Immature natural killer cell (primary cell): ENCODE results near the gene RABGGTA. TPM values are rescaled to one million over a fixed set of nuclear protein-coding genes. Genes with fewer than 3 reads are reported as not detected.

Experiments
- DNase-seq, 3 donors: peaks; one replicate each; pipeline ENCODE4 v3.0.0; 2022; ENCODE audit warnings: mixed read lengths in 1 of 3
- H3K27ac Mint-ChIP-seq, 6 donors: one replicate each; pipeline ENCODE4 v1.8.0; 2020; ENCODE audit warnings: mixed read lengths in 6 of 6, mild to moderate bottlenecking in 5 of 6, inconsistent platforms in 4 of 6, moderate library complexity in 3 of 6
- H3K27me3 Mint-ChIP-seq, 3 donors: one replicate each; pipeline ENCODE4 v1.8.0; 2020 to 2021; ENCODE audit warnings: low read depth in 3 of 3, mild to moderate bottlenecking in 3 of 3, mixed read lengths in 3 of 3, moderate library complexity in 3 of 3, inconsistent platforms in 1 of 3
- H3K36me3 Mint-ChIP-seq, 3 donors: one replicate each; pipeline ENCODE4 v1.8.0; 2020; ENCODE audit warnings: mixed read lengths in 3 of 3, inconsistent platforms in 2 of 3, mild to moderate bottlenecking in 2 of 3
- H3K4me1 Mint-ChIP-seq, 2 donors: one replicate each; pipeline ENCODE4 v1.8.0; 2020; ENCODE audit warnings: inconsistent platforms in 2 of 2, mild to moderate bottlenecking in 2 of 2, mixed read lengths in 2 of 2, moderate library complexity in 1 of 2
- H3K4me3 Mint-ChIP-seq, 5 donors: one replicate each; pipeline ENCODE4 v1.8.0; 2020; ENCODE audit warnings: mild to moderate bottlenecking in 5 of 5, mixed read lengths in 5 of 5, inconsistent platforms in 3 of 5, moderate library complexity in 3 of 5
- H3K9me3 Mint-ChIP-seq, 6 donors: one replicate each; pipeline ENCODE4 v1.8.0; 2020; ENCODE audit warnings: mild to moderate bottlenecking in 6 of 6, mixed read lengths in 6 of 6, inconsistent platforms in 4 of 6, moderate library complexity in 3 of 6
- polyA plus RNA-seq, 3 donors: library from polyadenylated mRNA; unstranded; fragments of 300-500 nt; fragmentation: Illumina TruSeq; gene quantifications; one replicate each; pipeline ENCODE4 v1.2.3, GENCODE V29; 2021

RABGGTA gene, protein sequence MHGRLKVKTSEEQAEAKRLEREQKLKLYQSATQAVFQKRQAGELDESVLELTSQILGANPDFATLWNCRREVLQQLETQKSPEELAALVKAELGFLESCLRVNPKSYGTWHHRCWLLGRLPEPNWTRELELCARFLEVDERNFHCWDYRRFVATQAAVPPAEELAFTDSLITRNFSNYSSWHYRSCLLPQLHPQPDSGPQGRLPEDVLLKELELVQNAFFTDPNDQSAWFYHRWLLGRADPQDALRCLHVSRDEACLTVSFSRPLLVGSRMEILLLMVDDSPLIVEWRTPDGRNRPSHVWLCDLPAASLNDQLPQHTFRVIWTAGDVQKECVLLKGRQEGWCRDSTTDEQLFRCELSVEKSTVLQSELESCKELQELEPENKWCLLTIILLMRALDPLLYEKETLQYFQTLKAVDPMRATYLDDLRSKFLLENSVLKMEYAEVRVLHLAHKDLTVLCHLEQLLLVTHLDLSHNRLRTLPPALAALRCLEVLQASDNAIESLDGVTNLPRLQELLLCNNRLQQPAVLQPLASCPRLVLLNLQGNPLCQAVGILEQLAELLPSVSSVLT
- polyA plus RNA-seq, result 10 to 100 TPM; 23.3 to 52.0 (median 38.6) TPM

DNA sequence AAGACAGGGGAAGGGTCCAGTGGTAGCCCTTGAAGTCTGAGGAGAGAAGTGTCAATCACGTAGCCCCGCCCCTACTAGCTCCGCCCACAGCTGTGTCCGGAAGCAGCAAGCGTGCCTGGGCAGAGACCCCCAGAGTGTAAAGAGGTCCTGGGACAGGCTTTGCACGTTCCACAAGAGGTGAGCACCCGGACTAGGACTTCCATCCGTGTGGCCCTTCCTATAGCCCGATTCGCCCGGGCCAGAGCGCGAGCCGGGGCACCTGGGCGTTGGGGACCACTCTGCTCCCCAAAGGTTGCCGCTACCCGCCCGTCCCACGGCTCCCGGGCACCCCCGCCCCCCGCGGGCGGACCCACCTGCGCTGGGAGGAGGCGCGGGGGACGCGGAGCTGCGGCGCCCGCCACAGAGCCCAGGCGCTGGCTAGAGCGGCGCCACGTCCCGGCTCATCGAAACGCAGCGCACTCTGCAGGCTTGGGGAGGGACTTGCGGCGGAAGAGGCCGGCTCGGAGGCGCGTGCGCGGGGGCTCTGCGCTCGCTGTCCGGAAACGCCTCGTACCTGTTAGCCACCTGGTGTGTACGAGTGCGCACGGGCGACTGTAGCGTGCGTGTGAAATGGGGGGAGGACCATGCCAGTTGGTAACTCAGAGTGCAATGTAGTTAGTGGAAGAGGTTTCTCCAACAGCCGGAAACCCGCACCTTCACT, at the start of gene RABGGTA:
Gene RABGGTA (minus strand): TSS at position 464 of the 700 bp plus-strand sequence. CDS start 482 bp downstream, outside the sequence.
- H3K27me3 Mint-ChIP-seq, result peaks cover 9 to 13% (median 12%) of the 10 kb centered on the region in 3 donors
- no peaks in the 10 kb centered on the region for H3K9me3 Mint-ChIP-seq
- peaks cover 32 to 34% of the 10 kb centered on the region in 2 donors for H3K4me1 Mint-ChIP-seq
- peaks cover 11 to 21% (median 12%) of the 10 kb centered on the region in 3 donors for H3K36me3 Mint-ChIP-seq
- peak within 1 kb of the TSS; percentile 77 to 94 (median 91) for H3K4me3 Mint-ChIP-seq
- peak; percentile 96 to 98 (median 97) for DNase-seq
- peak within 1 kb of the TSS; percentile 96 to 99 (median 98) for H3K27ac Mint-ChIP-seq

DNA sequence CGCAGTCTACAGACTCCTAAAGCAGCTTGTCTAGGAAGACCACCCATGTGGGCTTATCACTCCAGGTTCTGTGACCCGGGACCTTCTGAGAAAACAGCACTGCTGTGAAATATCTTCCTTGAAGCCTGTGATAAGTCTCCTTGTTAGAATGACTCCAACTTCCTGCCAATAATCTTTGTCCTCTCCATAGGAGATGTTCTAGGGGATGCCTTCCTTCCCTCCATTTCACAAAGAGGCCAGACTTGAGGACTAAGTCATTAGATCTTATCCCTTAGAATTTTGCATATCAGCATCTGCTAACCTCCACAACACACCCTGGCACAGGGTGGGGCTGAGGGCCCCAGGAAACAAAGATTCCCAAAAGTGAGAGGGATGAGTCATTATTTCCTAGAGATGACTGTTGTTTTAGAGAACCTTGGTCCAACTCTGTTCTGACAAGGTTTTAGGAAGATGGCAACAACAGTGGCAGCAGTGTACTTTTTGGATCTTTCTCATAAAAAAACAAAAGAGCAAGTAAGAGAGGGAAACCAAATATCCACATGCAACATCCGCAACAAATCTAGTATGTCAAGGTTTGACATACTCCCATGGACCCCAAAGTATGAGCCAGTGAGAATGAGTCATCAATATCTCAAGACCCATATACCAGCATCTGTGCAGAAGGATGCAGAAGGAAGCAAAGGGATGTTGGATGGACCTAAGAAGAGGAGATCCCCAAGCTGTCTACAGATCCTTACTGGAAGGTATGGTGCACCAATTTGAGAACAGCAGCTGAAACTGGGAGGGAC, 45.9 kb upstream of the RABGGTA start:
- H3K27ac Mint-ChIP-seq, result peak overlapping the region in 4 of 6 donors; percentile 7 to 56 (median 38)
- peaks cover 4 to 15% (median 9%) of the 10 kb centered on the region in 3 donors for H3K36me3 Mint-ChIP-seq
- H3K9me3 Mint-ChIP-seq, result no peaks in the 10 kb centered on the region
- H3K27me3 Mint-ChIP-seq, result peaks cover 9 to 21% (median 17%) of the 10 kb centered on the region in 3 donors
- DNase-seq, result no peak
- H3K4me3 Mint-ChIP-seq, result no peak overlapping the region
- peaks cover 44 to 49% of the 10 kb centered on the region in 2 donors for H3K4me1 Mint-ChIP-seq

DNA sequence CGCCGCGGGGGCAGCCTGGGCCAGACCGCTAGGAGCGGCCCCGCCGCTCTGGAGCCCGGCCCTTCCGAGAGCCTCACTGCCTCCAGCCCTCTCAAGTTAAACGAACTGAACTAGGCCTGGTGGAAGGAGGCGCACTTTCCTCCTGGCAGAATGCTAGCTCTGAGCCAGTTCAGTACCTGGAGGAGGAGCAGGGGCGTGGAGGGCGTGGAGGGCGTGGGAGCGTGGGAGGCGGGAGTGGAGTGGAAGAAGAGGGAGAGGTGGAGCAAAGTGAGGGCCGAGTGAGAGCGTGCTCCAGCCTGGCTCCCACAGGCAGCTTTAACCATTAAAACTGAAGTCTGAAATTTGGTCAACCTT, 45.2 kb upstream of the RABGGTA start:
- peaks cover 51 to 57% of the 10 kb centered on the region in 2 donors for H3K4me1 Mint-ChIP-seq
- no peak overlapping the region for H3K4me3 Mint-ChIP-seq

DNA sequence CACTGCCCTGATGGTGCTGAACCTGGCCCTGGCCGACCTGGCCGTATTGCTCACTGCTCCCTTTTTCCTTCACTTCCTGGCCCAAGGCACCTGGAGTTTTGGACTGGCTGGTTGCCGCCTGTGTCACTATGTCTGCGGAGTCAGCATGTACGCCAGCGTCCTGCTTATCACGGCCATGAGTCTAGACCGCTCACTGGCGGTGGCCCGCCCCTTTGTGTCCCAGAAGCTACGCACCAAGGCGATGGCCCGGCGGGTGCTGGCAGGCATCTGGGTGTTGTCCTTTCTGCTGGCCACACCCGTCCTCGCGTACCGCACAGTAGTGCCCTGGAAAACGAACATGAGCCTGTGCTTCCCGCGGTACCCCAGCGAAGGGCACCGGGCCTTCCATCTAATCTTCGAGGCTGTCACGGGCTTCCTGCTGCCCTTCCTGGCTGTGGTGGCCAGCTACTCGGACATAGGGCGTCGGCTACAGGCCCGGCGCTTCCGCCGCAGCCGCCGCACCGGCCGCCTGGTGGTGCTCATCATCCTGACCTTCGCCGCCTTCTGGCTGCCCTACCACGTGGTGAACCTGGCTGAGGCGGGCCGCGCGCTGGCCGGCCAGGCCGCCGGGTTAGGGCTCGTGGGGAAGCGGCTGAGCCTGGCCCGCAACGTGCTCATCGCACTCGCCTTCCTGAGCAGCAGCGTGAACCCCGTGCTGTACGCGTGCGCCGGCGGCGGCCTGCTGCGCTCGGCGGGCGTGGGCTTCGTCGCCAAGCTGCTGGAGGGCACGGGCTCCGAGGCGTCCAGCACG, 44.6 kb upstream of the RABGGTA start:
- Mint-ChIP-seq H3K9me3 (no peaks in the 10 kb centered on the region), H3K27ac (peak overlapping the region in 5 of 6 donors; percentile 91 to 99 (median 97)), H3K36me3 (peaks cover 4 to 11% (median 9%) of the 10 kb centered on the region in 3 donors), H3K4me3 (peak overlapping the region; percentile 74 to 95 (median 84)), H3K4me1 (peaks cover 54 to 59% of the 10 kb centered on the region in 2 donors), H3K27me3 (peaks cover 9 to 20% (median 18%) of the 10 kb centered on the region in 3 donors)
- no peak for DNase-seq

More for the DNA sequence above, 45.2 kb upstream of the RABGGTA start:
- peaks cover 4 to 12% (median 9%) of the 10 kb centered on the region in 3 donors for H3K36me3 Mint-ChIP-seq
- DNase-seq, result no peak
- no peaks in the 10 kb centered on the region for H3K9me3 Mint-ChIP-seq
- no peak overlapping the region for H3K27ac Mint-ChIP-seq
- H3K27me3 Mint-ChIP-seq, result peaks cover 9 to 20% (median 19%) of the 10 kb centered on the region in 3 donors

DNA sequence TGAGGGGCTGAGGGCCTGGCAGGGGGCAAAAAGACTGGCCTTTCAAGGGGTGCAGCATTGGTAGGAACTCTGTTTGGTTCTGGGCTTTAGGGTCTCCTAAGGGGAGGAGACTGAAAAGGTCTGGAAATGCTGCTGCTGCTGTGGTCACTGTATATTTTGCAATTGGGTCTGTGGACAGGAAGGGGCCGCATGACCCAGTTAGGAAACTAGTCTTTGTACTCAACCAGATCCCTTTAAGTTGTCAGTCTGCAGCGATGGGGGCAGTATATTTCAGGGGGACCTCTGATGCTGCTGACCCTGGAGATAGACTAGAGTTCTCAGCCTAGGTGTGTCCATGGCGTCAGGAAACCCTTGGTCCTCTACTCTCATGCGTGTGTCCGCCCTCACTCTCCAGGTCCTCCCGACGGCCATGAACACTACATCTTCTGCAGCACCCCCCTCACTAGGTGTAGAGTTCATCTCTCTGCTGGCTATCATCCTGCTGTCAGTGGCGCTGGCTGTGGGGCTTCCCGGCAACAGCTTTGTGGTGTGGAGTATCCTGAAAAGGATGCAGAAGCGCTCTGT, 43.9 kb upstream of the RABGGTA start:
- peak overlapping the region; percentile 90 to 99 (median 94) for H3K27ac Mint-ChIP-seq
- H3K9me3 Mint-ChIP-seq, result no peaks in the 10 kb centered on the region
- peaks cover 56 to 62% of the 10 kb centered on the region in 2 donors for H3K4me1 Mint-ChIP-seq
- peaks cover 4 to 10% (median 9%) of the 10 kb centered on the region in 3 donors for H3K36me3 Mint-ChIP-seq
- peak overlapping the region; percentile 74 to 95 (median 84) for H3K4me3 Mint-ChIP-seq
- no peak for DNase-seq
- H3K27me3 Mint-ChIP-seq, result peaks cover 9 to 21% (median 16%) of the 10 kb centered on the region in 3 donors

DNA sequence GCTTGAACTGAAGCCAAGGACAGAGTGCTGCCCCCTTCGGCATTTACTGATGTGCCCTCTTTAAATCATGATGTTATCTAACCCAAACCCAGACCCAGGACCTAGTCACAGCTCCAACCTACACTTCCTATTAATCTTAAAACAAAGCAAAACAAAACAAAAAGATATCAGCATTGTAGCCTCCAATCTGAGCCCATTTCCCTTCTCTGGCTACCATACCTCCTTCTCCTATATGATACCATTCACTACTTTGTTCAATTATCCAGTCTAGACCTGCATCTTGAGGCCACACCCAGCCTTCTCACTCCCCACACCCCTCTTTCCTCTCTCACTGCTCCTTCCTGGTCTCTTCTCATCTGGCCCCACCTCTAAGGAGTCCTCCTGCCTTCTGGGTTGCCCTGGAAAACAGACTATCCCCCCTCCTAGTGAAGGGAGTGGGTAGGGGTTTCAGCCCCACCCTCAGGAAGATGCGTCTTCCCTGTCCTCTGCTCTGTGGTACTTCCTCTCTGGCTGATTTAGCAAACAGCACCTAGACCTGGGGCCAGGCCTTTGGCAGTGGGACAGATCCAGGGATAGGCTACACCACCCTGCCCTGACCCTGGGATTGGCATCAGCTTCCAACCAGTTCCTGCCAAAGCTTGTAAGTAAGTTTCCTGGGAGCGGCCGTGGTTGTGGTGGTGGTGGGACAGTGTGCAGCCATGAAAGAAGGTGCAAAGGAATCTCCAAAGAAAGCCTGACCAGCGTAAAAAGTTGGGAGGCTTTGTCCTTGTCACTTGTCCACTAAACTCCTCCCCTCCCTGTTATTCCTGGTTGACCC, 43.2 kb upstream of the RABGGTA start:
- H3K36me3 Mint-ChIP-seq, result peaks cover 4 to 9% (median 6%) of the 10 kb centered on the region in 3 donors
- H3K4me1 Mint-ChIP-seq, result peaks cover 64 to 69% of the 10 kb centered on the region in 2 donors
- peak overlapping the region; percentile 90 to 99 (median 94) for H3K27ac Mint-ChIP-seq
- H3K9me3 Mint-ChIP-seq, result no peaks in the 10 kb centered on the region
- peak in 1 of 3 donors; percentile 6 for DNase-seq
- peak overlapping the region; percentile 74 to 95 (median 84) for H3K4me3 Mint-ChIP-seq
- H3K27me3 Mint-ChIP-seq, result peaks cover 10 to 20% (median 14%) of the 10 kb centered on the region in 3 donors

DNA sequence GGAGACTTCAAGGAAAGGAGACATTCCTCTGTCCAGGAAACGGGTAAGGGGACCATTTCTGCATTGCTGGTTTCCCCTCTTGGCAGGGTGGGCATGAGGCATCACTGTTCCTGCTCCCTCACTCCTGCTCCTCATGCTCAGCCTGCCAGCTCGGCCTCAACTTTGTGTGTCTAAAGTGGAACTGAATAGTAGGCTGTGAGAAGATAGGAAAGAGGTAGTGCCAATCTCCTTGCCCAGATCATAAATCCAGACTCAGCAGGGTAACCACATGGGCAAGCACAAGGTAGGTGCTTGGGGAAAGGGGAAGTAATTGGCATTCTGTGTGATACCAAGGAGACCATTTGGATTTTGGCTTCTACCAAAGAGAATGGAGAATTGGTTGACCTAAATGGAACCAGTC, 42.5 kb upstream of the RABGGTA start:
- Mint-ChIP-seq H3K27ac (peak overlapping the region; percentile 90 to 99 (median 94)), H3K36me3 (peaks cover 4 to 15% (median 6%) of the 10 kb centered on the region in 3 donors), H3K27me3 (peaks cover 8 to 20% (median 12%) of the 10 kb centered on the region in 3 donors), H3K4me1 (peaks cover 68 to 76% of the 10 kb centered on the region in 2 donors), H3K4me3 (peak overlapping the region; percentile 74 to 95 (median 84)), H3K9me3 (no peaks in the 10 kb centered on the region)
- DNase-seq, result no peak

DNA sequence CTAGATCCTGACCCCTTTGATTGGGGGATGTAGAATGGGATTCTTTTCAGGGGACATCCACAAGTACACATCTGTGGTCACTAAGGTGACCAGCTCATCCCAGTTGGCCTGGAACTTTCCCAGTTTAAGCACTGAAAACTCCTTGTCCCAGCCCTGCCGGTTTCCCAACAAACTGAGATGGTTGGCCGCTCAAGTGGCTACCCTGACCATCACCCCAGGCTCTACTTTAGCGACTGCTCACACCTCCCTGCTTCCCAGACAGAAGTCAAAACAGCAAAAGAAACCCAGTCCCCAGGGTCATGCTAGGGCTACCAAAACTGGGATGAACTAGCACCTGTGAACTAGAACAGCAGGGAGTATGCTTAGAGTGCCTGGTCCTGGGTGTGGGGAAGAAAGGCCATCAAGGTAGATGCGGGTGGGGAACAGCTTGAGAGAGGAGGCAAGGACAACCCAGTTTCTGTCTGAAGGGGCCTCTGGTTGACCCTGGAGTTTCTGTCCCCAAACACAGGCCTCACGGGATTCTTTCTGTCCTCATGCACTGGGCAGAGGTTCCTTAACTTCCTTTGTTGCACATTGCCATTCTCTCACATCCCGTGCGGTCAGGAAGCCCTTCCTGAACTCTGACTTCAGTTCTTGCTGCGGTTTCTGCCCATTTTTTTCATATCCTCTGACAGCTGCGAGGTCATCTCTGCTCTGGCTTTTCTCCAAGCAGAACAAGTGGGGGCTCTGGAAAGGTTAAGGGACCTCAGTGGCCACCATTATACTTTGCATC, 41.5 kb upstream of the RABGGTA start:
- no peaks in the 10 kb centered on the region for H3K9me3 Mint-ChIP-seq
- H3K4me1 Mint-ChIP-seq, result peaks cover 78 to 84% of the 10 kb centered on the region in 2 donors
- DNase-seq, result peak; percentile 74 to 77 (median 77)
- H3K27me3 Mint-ChIP-seq, result peaks cover 8 to 20% (median 10%) of the 10 kb centered on the region in 3 donors
- H3K36me3 Mint-ChIP-seq, result peaks cover 7 to 19% (median 9%) of the 10 kb centered on the region in 3 donors
- peak overlapping the region; percentile 90 to 99 (median 94) for H3K27ac Mint-ChIP-seq
- peak overlapping the region; percentile 74 to 95 (median 84) for H3K4me3 Mint-ChIP-seq

DNA sequence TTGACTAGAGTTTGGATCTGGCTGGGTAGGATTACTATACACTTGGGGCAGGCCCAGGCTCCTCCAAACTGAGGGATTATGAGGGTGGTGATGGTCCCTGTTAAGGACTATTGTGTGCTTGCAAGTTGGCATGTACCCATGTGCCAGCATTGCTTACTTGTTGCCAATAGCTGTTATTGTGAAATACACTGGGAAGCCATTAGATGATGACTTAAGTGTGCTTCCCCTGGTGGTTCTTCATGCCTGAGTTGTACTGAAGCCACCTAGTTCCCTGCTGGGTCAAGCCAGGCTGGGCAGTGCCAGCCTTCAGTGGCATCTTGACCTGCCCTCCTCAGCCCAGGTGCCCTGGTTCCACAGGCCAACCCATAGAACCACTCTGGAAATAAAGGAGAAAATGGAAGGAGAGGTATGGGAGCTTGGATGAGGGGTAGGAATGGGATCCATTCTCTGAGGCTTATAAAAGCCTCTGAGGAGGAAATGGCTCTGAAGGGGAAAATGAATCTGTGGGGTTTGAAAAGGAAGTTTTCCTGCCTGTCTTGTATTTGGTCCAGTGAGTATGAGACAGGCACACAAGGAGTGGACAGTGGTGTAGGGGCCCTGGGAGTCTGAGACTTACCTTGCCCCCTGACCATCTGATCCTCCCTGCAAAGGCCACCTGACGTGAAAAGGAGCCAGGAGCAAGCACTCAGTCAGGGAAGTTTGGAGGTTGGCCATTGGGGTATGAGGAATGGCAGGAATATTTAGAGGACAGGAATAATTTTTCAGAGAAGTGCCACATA, 40.6 kb upstream of the RABGGTA start:
- peak overlapping the region; percentile 74 to 95 (median 84) for H3K4me3 Mint-ChIP-seq
- peak overlapping the region; percentile 90 to 99 (median 94) for H3K27ac Mint-ChIP-seq
- peak in 2 of 3 donors; percentile 32 to 33 for DNase-seq

More for the DNA sequence above, 40.6 kb upstream of the RABGGTA start:
- peaks cover 8 to 17% (median 10%) of the 10 kb centered on the region in 3 donors for H3K27me3 Mint-ChIP-seq
- peaks cover 4 to 13% (median 8%) of the 10 kb centered on the region in 3 donors for H3K36me3 Mint-ChIP-seq
- H3K9me3 Mint-ChIP-seq, result no peaks in the 10 kb centered on the region
- H3K4me1 Mint-ChIP-seq, result peaks cover 77% of the 10 kb centered on the region in 2 donors
